HCT116 (cell line): ENCODE measurements around the gene ITGAD. TPM values are rescaled to one million over a fixed set of nuclear protein-coding genes. Genes with fewer than 3 reads are reported as not detected.

Experiments
- ATAC-seq: fragments of 200-7000 bp; cut with Tn5 transposase; 2 replicates; pipeline ENCODE4 v1.9.1; 2020; ENCODE audit warnings: mild to moderate bottlenecking, moderate library complexity
- BruUV-seq: library from RNA; stranded (reverse); fragments of 400-500 nt; replicated peaks from 2 replicates; lab custom pipeline; 2021; lab: Mats Ljungman, UMichigan
- CTCF ChIA-PET: fragments of 300-600 bp; sonication (Branson Sonifier 250); formaldehyde crosslinking; loops from one replicate; lab custom pipeline; 2021; ENCODE audit warnings: antibody characterized with exemption; lab: Charles Lee
- POLR2A ChIA-PET: fragments of 300-600, 350-600 bp; sonication (Branson Sonifier 250); formaldehyde crosslinking; loops from one replicate; lab custom pipeline; 2021; ENCODE audit warnings: antibody characterized with exemption; lab: Charles Lee
- RAD21 ChIA-PET, 2 experiments: fragments of 300-600 bp; sonication (Branson Sonifier 250); formaldehyde crosslinking; loops; one replicate each; lab custom pipeline; 2023; ENCODE audit warnings: low total read pairs in 2 of 2; ENCODE audit not compliant: uncharacterized antibody in 2 of 2, unreplicated experiment in 2 of 2, low non-redundant PET in 1 of 2; lab: Charles Lee
- DNase-seq: peaks from one replicate; pipeline ENCODE4 v3.0.0-alpha.2; 2010; ENCODE audit warnings: low read depth, low spot score
- H2AFZ ChIP-seq: fragments of 200-600 bp; shearing (Covaris generic), sonication (generic); 2 replicates; pipeline ENCODE4 v1.6.1; 2017; ENCODE audit warnings: low read depth, mixed run types, mixed read lengths, antibody characterized with exemption, low read length; ENCODE audit not compliant: poor library complexity, severe bottlenecking
- H3K27ac ChIP-seq: 2 replicates; pipeline ENCODE4 v1.5.1; 2012; ENCODE audit warnings: low read depth, low read length
- H3K27me3 ChIP-seq: fragments of 200-600 bp; sonication (generic); 2 replicates; pipeline ENCODE4 v1.6.1; 2016; ENCODE audit warnings: mixed run types, low read length, mixed read lengths; ENCODE audit not compliant: insufficient read depth
- H3K36me3 ChIP-seq, 2 experiments: fragments of 200-500 bp in 1 of 2; fragments of 200-600 bp in 1 of 2; sonication (Bioruptor generic) in 1 of 2; sonication (generic) in 1 of 2; 2 replicates each; pipeline versions ENCODE4 v1.5.1 to v1.6.1; 2014 to 2016; ENCODE audit warnings: low read length in 2 of 2, inconsistent platforms in 1 of 2, mixed read lengths in 1 of 2, mixed run types in 1 of 2; ENCODE audit not compliant: insufficient read depth in 2 of 2, control insufficient read depth in 1 of 2
- H3K4me1 ChIP-seq, 2 experiments: fragments of 200-600 bp in 1 of 2; sonication (generic) in 1 of 2; 2 replicates each; pipeline versions ENCODE4 v1.5.1 to v1.6.1; 2012 to 2017; ENCODE audit warnings: low read length in 2 of 2, inconsistent platforms in 1 of 2, mild to moderate bottlenecking in 1 of 2, mixed read lengths in 1 of 2, mixed run types in 1 of 2, moderate library complexity in 1 of 2; ENCODE audit not compliant: insufficient read depth in 2 of 2, control insufficient read depth in 1 of 2
- H3K4me2 ChIP-seq: fragments of 200-600 bp; sonication (generic); 2 replicates; pipeline ENCODE4 v1.6.1; 2017; ENCODE audit warnings: mixed run types, low read length, mixed read lengths
- H3K4me3 ChIP-seq, 2 experiments: fragments of 200-600 bp in 1 of 2; sonication (generic) in 1 of 2; replicated peaks in 1 of 2; 2 replicates each; pipeline ENCODE4 v1.5.1; 2011 to 2016; ENCODE audit warnings: low read length in 2 of 2, control low read depth in 1 of 2, low read depth in 1 of 2, mild to moderate bottlenecking in 1 of 2, mixed read lengths in 1 of 2, mixed run types in 1 of 2
- H3K79me2 ChIP-seq: fragments of 200-600 bp; sonication (generic); 2 replicates; pipeline ENCODE4 v1.6.1; 2017; ENCODE audit warnings: mild to moderate bottlenecking, mixed run types, low read length, moderate library complexity, mixed read lengths; ENCODE audit not compliant: insufficient read depth
- H3K9ac ChIP-seq: fragments of 200-600 bp; sonication (generic); 2 replicates; pipeline ENCODE4 v1.6.1; 2016; ENCODE audit warnings: low read length, mixed read lengths
- H3K9me2 ChIP-seq: fragments of 200-600 bp; sonication (generic), shearing (Covaris generic); 2 replicates; pipeline ENCODE4 v1.6.1; 2017; ENCODE audit warnings: mixed run types, mild to moderate bottlenecking, moderate library complexity; ENCODE audit not compliant: insufficient read depth
- H3K9me3 ChIP-seq, 2 experiments: fragments of 200-500 bp in 1 of 2; fragments of 200-600 bp in 1 of 2; sonication (Bioruptor generic) in 1 of 2; sonication (generic) in 1 of 2; 2 replicates each; pipeline ENCODE4 v1.6.1; 2014 to 2017; ENCODE audit warnings: low read length in 2 of 2, mixed read lengths in 2 of 2, inconsistent platforms in 1 of 2, low read depth in 1 of 2, mild to moderate bottlenecking in 1 of 2, mixed run types in 1 of 2, moderate library complexity in 1 of 2; ENCODE audit not compliant: control insufficient read depth in 1 of 2, insufficient read depth in 1 of 2
- H4K20me1 ChIP-seq: fragments of 200-600 bp; sonication (generic), shearing (Covaris generic); 2 replicates; pipeline ENCODE4 v1.6.1; 2017; ENCODE audit warnings: mixed run types, mild to moderate bottlenecking, moderate library complexity; ENCODE audit not compliant: insufficient read depth
- ATF3 ChIP-seq: IDR thresholded peaks from 2 replicates; pipeline ENCODE4 v1.6.1; 2012
- CBX3 ChIP-seq: IDR thresholded peaks from 2 replicates; pipeline ENCODE4 v1.6.1; 2012; ENCODE audit warnings: low read depth
- CEBPB ChIP-seq: IDR thresholded peaks from 2 replicates; pipeline ENCODE4 v1.6.1; 2012; ENCODE audit warnings: low read depth
- CTCF ChIP-seq, 3 experiments: fragments of 200-600 bp in 1 of 3; sonication (generic) in 1 of 3; IDR thresholded peaks in 2 of 3; conservative IDR thresholded peaks in 1 of 3; 2 replicates each; pipeline ENCODE4 v1.5.1; 2012 to 2017; ENCODE audit warnings: low read depth in 2 of 3, low read length in 2 of 3, antibody characterized with exemption in 1 of 3, borderline replicate concordance in 1 of 3, control low read depth in 1 of 3, mild to moderate bottlenecking in 1 of 3, mixed read lengths in 1 of 3, mixed run types in 1 of 3, moderate library complexity in 1 of 3; ENCODE audit not compliant: insufficient read depth in 1 of 3
- EGR1 ChIP-seq: IDR thresholded peaks from 2 replicates; pipeline ENCODE4 v1.6.1; 2012; ENCODE audit warnings: low read depth
- ELF1 ChIP-seq: IDR thresholded peaks from 2 replicates; pipeline ENCODE4 v1.6.1; 2012; ENCODE audit warnings: low read depth, borderline replicate concordance
- EZH2 ChIP-seq: fragments of 200-600 bp; sonication (generic); IDR thresholded peaks from 2 replicates; pipeline ENCODE4 v1.6.1; 2017; ENCODE audit warnings: antibody characterized with exemption, mixed run types
- EZH2phosphoT487 ChIP-seq: fragments of 200-600 bp; IDR thresholded peaks from 2 replicates; pipeline ENCODE4 v1.6.1; 2018; ENCODE audit warnings: antibody characterized with exemption, borderline replicate concordance
- FOSL1 ChIP-seq: IDR thresholded peaks from 2 replicates; pipeline ENCODE4 v1.6.1; 2012; ENCODE audit warnings: low read depth
- JUND ChIP-seq: IDR thresholded peaks from 2 replicates; pipeline ENCODE4 v1.6.1; 2012
- MAX ChIP-seq: IDR thresholded peaks from 2 replicates; pipeline ENCODE4 v1.6.1; 2012
- POLR2A ChIP-seq: IDR thresholded peaks from 2 replicates; pipeline ENCODE4 v1.7.0; 2011; ENCODE audit warnings: borderline replicate concordance; ENCODE audit not compliant: insufficient read depth, insufficient read length; ENCODE audit errors: extremely low read depth
- POLR2AphosphoS5 ChIP-seq: IDR thresholded peaks from 2 replicates; pipeline ENCODE4 v1.6.1; 2011; ENCODE audit warnings: mild to moderate bottlenecking, low read depth, low read length, moderate library complexity
- REST ChIP-seq: IDR thresholded peaks from 2 replicates; pipeline ENCODE4 v1.6.1; 2012; ENCODE audit warnings: low read depth
- SIN3A ChIP-seq: IDR thresholded peaks from 2 replicates; pipeline ENCODE4 v1.6.1; 2012; ENCODE audit warnings: low read depth
- SP1 ChIP-seq: IDR thresholded peaks from 2 replicates; pipeline ENCODE4 v1.6.1; 2012; ENCODE audit warnings: low read depth
- SRF ChIP-seq: IDR thresholded peaks from 2 replicates; pipeline ENCODE4 v1.6.1; 2012; ENCODE audit warnings: low read depth
- TCF7L2 ChIP-seq: IDR thresholded peaks from 2 replicates; pipeline ENCODE4 v1.7.0; 2011; ENCODE audit warnings: borderline replicate concordance, inconsistent platforms; ENCODE audit not compliant: insufficient read depth, insufficient read length; ENCODE audit errors: extremely low read depth
- ZFX ChIP-seq: fragments of 450-650 bp; IDR thresholded peaks from 2 replicates; pipeline ENCODE4 v1.6.1; 2017
- ZNF274 ChIP-seq: fragments of 200-500 bp; sonication (Bioruptor generic); IDR thresholded peaks from 2 replicates; pipeline ENCODE4 v1.6.1; 2014; ENCODE audit warnings: mild to moderate bottlenecking, low read depth, low read length, inconsistent platforms
- intact Hi-C: fragments of 100-400 bp; cut with micrococcal nuclease; formaldehyde crosslinking; loops from 2 replicates; pipeline ENCODE4 v1.10.0; 2022
- total RNA-seq: library from RNA; stranded (reverse); gene quantifications from one replicate; pipeline ENCODE4 v1.2.1, GENCODE V29; 2021; ENCODE audit not compliant: unreplicated experiment

ITGAD gene
- total RNA-seq, 1 experiment from 2014 or later: 0.12 TPM

- Histone ChIP-seq H3K9me2 (no peaks in the 10 kb centered on the region), H3K79me2 (no peaks in the 10 kb centered on the region), H3K4me1 (peaks cover 9 to 14% of the 10 kb centered on the region in 2 experiments), H3K27ac (no peak overlapping the region), H3K4me2 (no peak overlapping the region), H3K4me3 (no peak overlapping the region), H3K9me3 (no peaks in the 10 kb centered on the region), H3K27me3 (no peaks in the 10 kb centered on the region), H3K9ac (no peak overlapping the region), H3K36me3 (no peaks in the 10 kb centered on the region), H4K20me1 (no peaks in the 10 kb centered on the region), H2AFZ (no peak overlapping the region)
- intact Hi-C loops: no loop called here
- POLR2A ChIA-PET: no interaction called here
- RAD21 ChIA-PET: no interaction called here
- TF ChIP-seq SRF: no peak
- TF ChIP-seq POLR2A: no peak
- no peak for TF ChIP-seq REST
- no peak for TF ChIP-seq FOSL1
- TF ChIP-seq EZH2phosphoT487: no peak
- TF ChIP-seq ZFX: no peak
- TF ChIP-seq CEBPB: no peak
- no peak for TF ChIP-seq JUND
- TF ChIP-seq MAX: no peak
- no peak for TF ChIP-seq ZNF274
- no peak for TF ChIP-seq SIN3A
- TF ChIP-seq POLR2AphosphoS5: no peak
- no peak for TF ChIP-seq ELF1
- no peak for TF ChIP-seq TCF7L2
- no peak for TF ChIP-seq CBX3
- no peak for TF ChIP-seq CTCF (IDR thresholded peaks at IDR 0.05 in 2 of 3, conservative IDR thresholded peaks at IDR 0.05 in 1 of 3; ENCODE audit: borderline replicate concordance in 1 of 3, insufficient read depth in 1 of 3, low read depth in 2 of 3, low read length in 2 of 3)
- no peak for TF ChIP-seq SP1
- TF ChIP-seq ATF3: no peak
- TF ChIP-seq EZH2: no peak
- no peak for TF ChIP-seq EGR1
- CTCF ChIA-PET: no interaction called here
- DNase-seq (no peak), ATAC-seq (no peak)
- BruUV-seq: no TSS peak
Measured at GRCh38 chr16:31467858-31468257, 74.7 kb downstream of the ITGAD start.
